Stimulated activated CD8-positive, alpha-beta memory T cell treated with anti-CD3 and anti-CD28 coated beads, Interleukin-12 subunit alpha, Interleukin-12 subunit beta, amount 100 ng/mL, for 1 hour (primary cell): ENCODE data around the gene PTPN14.

Experiments
- DNase-seq: peaks from one replicate; pipeline ENCODE4 v3.0.0-alpha.2; 2020; ENCODE audit warnings: low read depth

Gene PTPN14

GRCh38 chr1:214475746-214476145 is 75.7 kb downstream of the PTPN14 start:
- no peak for DNase-seq

GRCh38 chr1:214475331-214475730 is 76.1 kb downstream of the PTPN14 start:
- no peak for DNase-seq

DNA sequence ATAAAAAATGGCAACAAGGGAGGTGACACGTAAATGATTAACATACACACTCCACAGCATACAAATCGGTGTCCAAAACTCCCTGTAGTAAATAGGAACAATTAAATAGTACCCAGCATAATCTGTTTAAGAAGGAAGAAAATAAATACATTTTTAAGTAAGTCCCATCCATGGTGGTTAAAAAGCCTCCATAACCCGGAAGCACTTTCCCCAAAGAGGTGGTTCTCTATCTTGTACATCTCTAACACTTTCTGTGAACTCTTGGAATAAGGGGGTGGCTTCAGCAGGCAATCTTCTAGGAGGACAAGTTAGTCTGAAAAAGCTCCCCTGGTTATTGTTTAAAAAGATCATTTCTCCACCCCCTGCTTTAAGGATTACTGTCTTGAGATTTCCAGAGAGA is 76.9 kb downstream of the PTPN14 start:
- DNase-seq, result no peak

DNA sequence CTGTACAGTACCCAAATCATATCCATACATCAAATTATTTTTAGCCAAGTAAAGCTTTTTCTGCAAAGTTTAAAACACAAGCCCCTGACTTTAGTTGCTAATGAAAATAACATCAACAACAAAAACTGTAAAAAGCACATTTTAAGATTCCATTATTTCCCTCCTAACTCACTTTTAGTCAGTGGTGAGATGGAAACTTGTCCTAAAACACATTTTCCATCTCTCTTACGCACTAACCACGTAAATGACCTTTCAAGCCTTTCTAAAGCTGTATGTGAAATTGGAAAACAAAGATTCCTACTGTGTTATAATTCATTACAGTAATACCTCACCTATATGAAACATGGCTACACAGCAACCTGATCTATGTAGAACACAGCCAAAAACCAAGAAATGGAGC is 77.5 kb downstream of the PTPN14 start:
- DNase-seq, result no peak

- DNase-seq, result no peak
Measured at GRCh38 chr1:214473387-214473786, 78.0 kb downstream of the PTPN14 start.

GRCh38 chr1:214472364-214472763 is 79.0 kb downstream of the PTPN14 start:
- DNase-seq, result no peak

DNA sequence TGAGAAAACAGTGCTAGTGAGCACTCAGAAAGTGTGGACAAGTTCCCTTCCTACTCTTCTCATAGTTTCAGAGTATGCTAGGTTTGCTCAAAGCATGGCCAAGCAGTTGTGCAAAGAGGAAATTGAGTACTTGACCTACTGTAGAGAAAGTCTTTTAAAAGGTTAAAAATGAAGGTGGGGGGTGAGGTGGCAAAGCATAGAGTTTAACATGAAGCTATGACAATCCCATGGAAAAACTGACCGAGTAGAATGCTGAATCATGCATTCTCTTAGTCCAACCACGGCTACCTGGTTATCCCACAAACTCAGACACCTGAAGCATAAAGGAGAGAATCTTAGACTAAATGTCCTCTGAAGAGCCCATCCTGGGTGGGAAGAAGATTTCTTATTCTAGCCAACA is 79.9 kb downstream of the PTPN14 start:
- no peak for DNase-seq

GRCh38 chr1:214470132-214470531 is 81.3 kb downstream of the PTPN14 start:
- no peak for DNase-seq

DNA sequence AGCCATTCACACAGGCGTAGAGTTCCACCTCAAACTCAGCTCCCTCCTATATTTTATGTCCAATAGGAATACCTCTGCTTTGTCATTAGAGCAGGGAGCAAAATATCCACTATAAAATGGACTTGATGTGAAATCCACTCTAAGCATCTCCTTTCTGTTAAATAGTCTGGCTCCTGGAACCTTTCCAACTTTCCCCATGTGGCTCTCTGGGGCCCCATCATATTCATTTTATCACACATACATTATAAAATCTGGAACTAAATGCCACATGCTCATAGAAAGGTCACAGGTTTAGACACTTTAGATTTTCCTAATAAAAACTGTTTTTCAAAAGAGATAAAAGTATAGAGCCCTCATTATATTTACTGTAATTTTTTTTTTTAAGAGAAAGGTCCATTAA is 82.1 kb downstream of the PTPN14 start:
- DNase-seq, result no peak

- DNase-seq, result no peak
Measured at GRCh38 chr1:214467078-214467585, 84.3 kb downstream of the PTPN14 start.

GRCh38 chr1:214466403-214467077 is 84.9 kb downstream of the PTPN14 start:
- DNase-seq, result no peak

GRCh38 chr1:214464445-214465287 is 86.7 kb downstream of the PTPN14 start:
- no peak for DNase-seq

GRCh38 chr1:214463596-214463995 is 87.8 kb downstream of the PTPN14 start:
- no peak for DNase-seq

GRCh38 chr1:214462882-214463281 is 88.5 kb downstream of the PTPN14 start:
- DNase-seq, result no peak

- DNase-seq, result no peak
Measured at GRCh38 chr1:214461305-214461704, 90.1 kb downstream of the PTPN14 start.

DNA sequence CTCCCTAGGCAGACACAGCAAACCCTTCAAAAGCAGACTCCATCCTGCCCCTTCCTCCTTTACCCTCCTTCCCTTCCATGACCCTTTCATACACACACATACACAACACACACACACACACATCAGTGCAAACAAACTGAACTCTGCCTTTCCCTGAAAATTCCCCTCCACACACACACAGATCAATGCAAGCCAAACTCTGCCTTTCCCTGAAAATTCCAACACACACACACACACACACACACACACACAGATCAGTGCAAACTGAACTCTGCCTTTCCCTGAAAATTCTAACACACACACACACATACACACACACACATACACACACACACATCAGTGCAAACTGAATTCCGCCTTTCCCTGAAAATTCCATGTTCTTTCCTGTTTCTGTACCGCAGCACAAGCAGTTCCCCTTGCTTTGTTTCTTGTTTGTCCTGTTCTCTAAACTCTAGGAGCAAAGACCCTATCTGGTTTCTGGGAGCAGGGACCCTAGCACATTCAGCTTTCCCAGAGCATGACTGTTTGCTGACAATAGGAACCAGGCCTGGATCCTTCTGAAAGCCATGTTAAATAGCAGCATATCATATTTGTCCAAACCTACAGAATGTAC is 91.0 kb downstream of the PTPN14 start:
- DNase-seq, result no peak

- DNase-seq, result no peak
Measured at GRCh38 chr1:214459895-214460294, 91.5 kb downstream of the PTPN14 start.

- DNase-seq, result no peak
Measured at GRCh38 chr1:214458541-214458940, 92.9 kb downstream of the PTPN14 start.

- no peak for DNase-seq
Measured at GRCh38 chr1:214455971-214456867, 95.2 kb downstream of the PTPN14 start.

DNA sequence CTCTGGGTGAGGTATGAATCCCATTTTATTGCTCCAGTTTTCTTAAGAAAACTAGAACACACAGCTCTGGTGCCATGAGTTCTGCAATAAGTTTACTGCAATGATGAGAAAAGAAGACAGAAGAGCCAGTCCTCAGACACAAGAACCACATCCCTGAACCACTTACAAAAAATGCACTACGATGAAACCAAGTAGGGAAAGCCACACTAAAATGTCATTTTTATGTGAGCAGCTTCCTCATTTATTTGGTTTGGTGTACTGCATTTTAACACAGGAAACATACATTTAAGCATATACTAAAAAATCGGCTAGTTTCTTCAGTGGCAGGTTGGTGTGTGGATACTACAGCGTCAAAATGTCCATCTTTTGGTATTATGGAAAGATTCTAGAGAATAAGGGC is 95.9 kb downstream of the PTPN14 start:
- no peak for DNase-seq

DNA sequence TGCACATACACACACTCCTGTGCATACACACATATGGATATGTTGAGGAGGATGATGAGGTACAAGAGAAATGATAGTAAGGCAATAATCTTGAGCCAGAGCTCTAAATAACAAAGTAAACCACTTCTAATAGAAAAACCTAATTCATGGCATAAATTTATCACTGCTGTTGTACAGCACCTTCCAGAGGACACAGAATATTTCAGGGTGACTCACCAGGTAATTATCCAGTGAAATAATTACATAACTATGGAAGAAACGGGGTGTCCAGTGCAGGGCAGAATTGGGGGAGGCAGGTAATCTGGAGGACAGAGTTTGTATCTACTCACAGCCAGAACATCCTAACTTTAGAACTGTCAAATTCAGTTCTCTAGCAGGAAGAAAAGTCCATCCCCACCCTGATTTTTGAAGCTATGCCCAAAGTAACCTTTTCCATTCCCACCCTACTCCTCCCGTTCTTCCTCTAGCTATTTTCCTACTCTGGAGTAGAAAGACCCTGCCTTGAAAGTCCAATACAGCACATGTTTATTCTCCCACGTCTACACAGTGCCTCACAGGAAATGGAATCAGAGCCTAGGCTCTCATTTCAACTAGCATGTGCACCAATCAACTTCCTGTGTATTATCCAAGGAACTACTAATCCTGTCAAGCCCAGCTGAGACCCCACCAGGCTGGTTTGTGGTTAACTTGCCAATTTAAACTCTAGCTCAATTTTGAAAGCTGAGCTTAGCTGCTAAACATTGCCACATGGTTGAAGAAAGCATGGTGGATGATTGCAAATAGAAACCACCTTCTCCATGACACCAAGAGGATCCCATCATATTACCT is 96.6 kb downstream of the PTPN14 start:
- no peak for DNase-seq
